ENCODE data around the gene SORCS2.

The SORCS2 gene

GRCh38 chr4:7663075-7663541 is 470.8 kb downstream of the SORCS2 start:
- TF ChIP-seq EP300 (IDR thresholded peaks at IDR 0.05; ENCODE audit: borderline replicate concordance) (no peak), NFIC (IDR thresholded peaks at IDR 0.05) (no peak), YY1 (IDR thresholded peaks at IDR 0.05; ENCODE audit: low read depth) (no peak), EGR1 (IDR thresholded peaks at IDR 0.05) (no peak), RAD21 (IDR thresholded peaks at IDR 0.05; ENCODE audit: low read depth) (no peak), REST (IDR thresholded peaks at IDR 0.05; ENCODE audit: low read depth) (no peak), CEBPB (IDR thresholded peaks at IDR 0.05) (no peak), ZBTB7A (IDR thresholded peaks at IDR 0.05; ENCODE audit: low read depth) (no peak), CREB1 (IDR thresholded peaks at IDR 0.05; ENCODE audit: low read depth) (no peak), TCF12 (IDR thresholded peaks at IDR 0.05; ENCODE audit: low read depth) (no peak), TAF1 (IDR thresholded peaks at IDR 0.05; ENCODE audit: low read depth) (no peak), TEAD4 (IDR thresholded peaks at IDR 0.05) (no peak), USF1 (IDR thresholded peaks at IDR 0.05) (no peak), MAX (IDR thresholded peaks at IDR 0.05) (no peak), FOXM1 (IDR thresholded peaks at IDR 0.05; ENCODE audit: borderline replicate concordance, low read depth) (no peak)

GRCh38 chr4:7664106-7664505 is 471.8 kb downstream of the SORCS2 start:
- TF ChIP-seq YY1 (IDR thresholded peaks at IDR 0.05; ENCODE audit: low read depth) (no peak), RAD21 (IDR thresholded peaks at IDR 0.05; ENCODE audit: low read depth) (no peak), EGR1 (IDR thresholded peaks at IDR 0.05) (no peak), MAX (IDR thresholded peaks at IDR 0.05) (no peak)

- TF ChIP-seq TAF1 (IDR thresholded peaks at IDR 0.05; ENCODE audit: low read depth) (no peak), FOXM1 (IDR thresholded peaks at IDR 0.05; ENCODE audit: borderline replicate concordance, low read depth) (no peak), EP300 (IDR thresholded peaks at IDR 0.05; ENCODE audit: borderline replicate concordance) (no peak), CREB1 (IDR thresholded peaks at IDR 0.05; ENCODE audit: low read depth) (no peak), ZBTB7A (IDR thresholded peaks at IDR 0.05; ENCODE audit: low read depth) (no peak), EGR1 (IDR thresholded peaks at IDR 0.05) (no peak), RAD21 (IDR thresholded peaks at IDR 0.05; ENCODE audit: low read depth) (no peak), USF1 (IDR thresholded peaks at IDR 0.05) (no peak), TCF12 (IDR thresholded peaks at IDR 0.05; ENCODE audit: low read depth) (no peak)
Observed at GRCh38 chr4:7665321-7665720, 473.0 kb downstream of the SORCS2 start.

GRCh38 chr4:7666011-7666410 is 473.7 kb downstream of the SORCS2 start:
- no peak for TF ChIP-seq TEAD4 (IDR thresholded peaks at IDR 0.05)
- TF ChIP-seq REST (IDR thresholded peaks at IDR 0.05; ENCODE audit: low read depth), result no peak
- no peak for TF ChIP-seq TCF12 (IDR thresholded peaks at IDR 0.05; ENCODE audit: low read depth)
- TF ChIP-seq ZBTB7A (IDR thresholded peaks at IDR 0.05; ENCODE audit: low read depth), result no peak
- no peak for TF ChIP-seq EGR1 (IDR thresholded peaks at IDR 0.05)
- no peak for TF ChIP-seq YY1 (IDR thresholded peaks at IDR 0.05; ENCODE audit: low read depth)
- no peak for TF ChIP-seq CEBPB (IDR thresholded peaks at IDR 0.05)
- TF ChIP-seq USF1 (IDR thresholded peaks at IDR 0.05), result no peak
- no peak for TF ChIP-seq FOXM1 (IDR thresholded peaks at IDR 0.05; ENCODE audit: borderline replicate concordance, low read depth)
- TF ChIP-seq NFIC (IDR thresholded peaks at IDR 0.05), result no peak
- TF ChIP-seq CREB1 (IDR thresholded peaks at IDR 0.05; ENCODE audit: low read depth), result no peak
- no peak for TF ChIP-seq EP300 (IDR thresholded peaks at IDR 0.05; ENCODE audit: borderline replicate concordance)
- no peak for TF ChIP-seq TAF1 (IDR thresholded peaks at IDR 0.05; ENCODE audit: low read depth)
- TF ChIP-seq RAD21 (IDR thresholded peaks at IDR 0.05; ENCODE audit: low read depth), result no peak
- no peak for TF ChIP-seq MAX (IDR thresholded peaks at IDR 0.05)

- TF ChIP-seq ZBTB7A (IDR thresholded peaks at IDR 0.05; ENCODE audit: low read depth) (no peak), NFIC (IDR thresholded peaks at IDR 0.05) (no peak), USF1 (IDR thresholded peaks at IDR 0.05) (no peak), REST (IDR thresholded peaks at IDR 0.05; ENCODE audit: low read depth) (no peak)
Observed at GRCh38 chr4:7666744-7667143, 474.4 kb downstream of the SORCS2 start.

Measured in Ishikawa (cell line).